ENCODE measurements around the gene KHDC3L.

The KHDC3L gene

GRCh38 chr6:73364121-73364520 is 1.7 kb downstream of the KHDC3L start:
- H3K27me3 ChIP-seq (replicated peaks) = no peaks in the 10 kb centered on the region
- no peak overlapping the region for H3K27ac ChIP-seq
- H3K4me3 ChIP-seq (ENCODE audit: low read depth, low read length) = no peak overlapping the region
- H3K36me3 ChIP-seq (replicated peaks) = no peaks in the 10 kb centered on the region
- in situ Hi-C loops (cut with HindIII; ENCODE audit: low pct_ligation_motif_present, low sequenced_read_pairs) = no loop called here
- no peak for DNase-seq
- TF ChIP-seq CTCF (IDR thresholded peaks at IDR 0.05; ENCODE audit: low read depth, low read length, missing control alignments) = no peak

GRCh38 chr6:73364549-73364948 is 2.1 kb downstream of the KHDC3L start:
- H3K27ac ChIP-seq = no peak overlapping the region
- no peaks in the 10 kb centered on the region for H3K36me3 ChIP-seq (replicated peaks)
- TF ChIP-seq CTCF (IDR thresholded peaks at IDR 0.05; ENCODE audit: low read depth, low read length, missing control alignments) = no peak
- H3K4me3 ChIP-seq (ENCODE audit: low read depth, low read length) = no peak overlapping the region
- no peak for DNase-seq
- H3K27me3 ChIP-seq (replicated peaks) = no peaks in the 10 kb centered on the region
- in situ Hi-C loops (cut with HindIII; ENCODE audit: low pct_ligation_motif_present, low sequenced_read_pairs) = no loop called here

GRCh38 chr6:73367761-73368355 is 5.4 kb downstream of the KHDC3L start:
- no peak for TF ChIP-seq CTCF (IDR thresholded peaks at IDR 0.05; ENCODE audit: low read depth, low read length, missing control alignments)
- no peak for DNase-seq
- Histone ChIP-seq H3K27ac (no peak overlapping the region), H3K27me3 (replicated peaks) (no peaks in the 10 kb centered on the region), H3K36me3 (replicated peaks) (no peaks in the 10 kb centered on the region), H3K4me3 (ENCODE audit: low read depth, low read length) (no peak overlapping the region)
- in situ Hi-C loops (cut with HindIII; ENCODE audit: low pct_ligation_motif_present, low sequenced_read_pairs) = no loop called here

- no peak overlapping the region for H3K4me3 ChIP-seq (ENCODE audit: low read depth, low read length)
- H3K27ac ChIP-seq = no peak overlapping the region
- H3K27me3 ChIP-seq (replicated peaks) = no peaks in the 10 kb centered on the region
- in situ Hi-C loops (cut with HindIII; ENCODE audit: low pct_ligation_motif_present, low sequenced_read_pairs) = no loop called here
- no peak for TF ChIP-seq CTCF (IDR thresholded peaks at IDR 0.05; ENCODE audit: low read depth, low read length, missing control alignments)
- H3K36me3 ChIP-seq (replicated peaks) = no peaks in the 10 kb centered on the region
- DNase-seq = no peak
Observed at GRCh38 chr6:73368675-73369074, 6.2 kb downstream of the KHDC3L start.

- TF ChIP-seq CTCF (IDR thresholded peaks at IDR 0.05; ENCODE audit: low read depth, low read length, missing control alignments) = no peak
- no peak for DNase-seq
- in situ Hi-C loops (cut with HindIII; ENCODE audit: low pct_ligation_motif_present, low sequenced_read_pairs) = no loop called here
- Histone ChIP-seq H3K27ac (no peak overlapping the region), H3K36me3 (replicated peaks) (no peaks in the 10 kb centered on the region), H3K27me3 (replicated peaks) (no peaks in the 10 kb centered on the region), H3K4me3 (ENCODE audit: low read depth, low read length) (no peak overlapping the region)
Observed at GRCh38 chr6:73369157-73369556, 6.7 kb downstream of the KHDC3L start.

GRCh38 chr6:73369563-73369962 is 7.1 kb downstream of the KHDC3L start, which contains the start of gene OOEP:
Gene OOEP (minus strand): TSS chr6:73369897. CDS start chr6:73369792, 105 bp downstream.
- H3K4me3 ChIP-seq (ENCODE audit: low read depth, low read length) = no peak within 1 kb of the TSS
- no peak for TF ChIP-seq CTCF (IDR thresholded peaks at IDR 0.05; ENCODE audit: low read depth, low read length, missing control alignments)
- H3K27me3 ChIP-seq (replicated peaks) = no peaks in the 10 kb centered on the region
- no peak for DNase-seq
- H3K36me3 ChIP-seq (replicated peaks) = no peaks in the 10 kb centered on the region
- H3K27ac ChIP-seq = no peak within 1 kb of the TSS
- in situ Hi-C loops (cut with HindIII; ENCODE audit: low pct_ligation_motif_present, low sequenced_read_pairs) = no loop called here
